SU-DHL-6 (cell line): ENCODE measurements around the gene TOMT.

ENCODE experiments used
- EZH2phosphoT487 ChIP-seq: fragments of 200-600 bp; sonication (generic), shearing (Covaris generic); conservative IDR thresholded peaks from 2 replicates; pipeline ENCODE4 v1.6.1; 2018; ENCODE audit warnings: mild to moderate bottlenecking, antibody characterized with exemption, low read length, moderate library complexity, mixed read lengths
- TF ChIP-seq, protein P1 (sequence below): fragments of 200-600 bp; sonication (generic); IDR thresholded peaks from one replicate; pipeline ENCODE4 v1.5.1; 2017; ENCODE audit warnings: antibody characterized with exemption, mild to moderate bottlenecking, low read length, moderate library complexity; ENCODE audit not compliant: insufficient read depth, poor library complexity, severe bottlenecking

DNA sequence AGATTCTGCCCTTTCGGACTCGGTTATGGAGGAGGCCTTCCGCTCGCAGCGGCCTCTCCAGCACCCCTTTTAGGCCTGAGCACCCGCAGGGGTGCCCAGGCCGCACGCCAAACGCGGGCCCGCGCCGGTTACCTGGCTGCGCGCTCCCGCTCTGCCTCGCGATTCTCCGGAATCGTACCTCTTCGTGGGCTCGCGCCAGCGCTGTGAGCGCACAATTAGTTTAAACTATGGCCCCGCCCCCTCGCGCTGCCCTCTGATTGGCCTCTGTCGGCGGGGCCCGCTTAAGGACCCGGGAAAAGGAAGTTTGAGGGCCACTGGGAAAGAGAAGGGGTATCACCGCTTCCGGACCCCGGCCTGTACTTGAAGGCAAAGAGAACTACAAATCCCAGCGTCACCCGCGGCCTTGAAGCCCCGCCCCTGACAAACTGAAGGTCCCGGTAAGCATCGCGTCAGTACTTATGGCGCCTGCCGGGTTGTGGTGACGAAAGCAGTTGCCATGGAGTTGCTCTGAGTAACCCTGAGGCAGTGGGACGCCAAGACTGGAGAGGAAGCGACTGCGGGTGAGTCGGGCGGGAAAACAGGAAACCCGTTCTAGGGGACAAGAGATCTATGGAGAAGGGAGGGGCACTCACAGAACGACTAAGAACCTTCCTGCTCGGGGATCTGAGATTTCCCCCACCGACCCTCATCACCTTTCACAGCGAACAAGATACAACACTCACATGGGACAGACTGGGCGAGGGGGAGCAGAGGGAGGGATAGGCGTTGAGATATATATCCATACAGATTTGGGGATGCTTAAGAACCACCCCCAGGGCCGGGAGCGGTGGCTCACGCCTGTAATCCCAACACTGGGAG, 25.2 kb upstream of the TOMT start, which contains the start of the genes LRRC51 and NUMA1:
- TF ChIP-seq, protein P1, sequence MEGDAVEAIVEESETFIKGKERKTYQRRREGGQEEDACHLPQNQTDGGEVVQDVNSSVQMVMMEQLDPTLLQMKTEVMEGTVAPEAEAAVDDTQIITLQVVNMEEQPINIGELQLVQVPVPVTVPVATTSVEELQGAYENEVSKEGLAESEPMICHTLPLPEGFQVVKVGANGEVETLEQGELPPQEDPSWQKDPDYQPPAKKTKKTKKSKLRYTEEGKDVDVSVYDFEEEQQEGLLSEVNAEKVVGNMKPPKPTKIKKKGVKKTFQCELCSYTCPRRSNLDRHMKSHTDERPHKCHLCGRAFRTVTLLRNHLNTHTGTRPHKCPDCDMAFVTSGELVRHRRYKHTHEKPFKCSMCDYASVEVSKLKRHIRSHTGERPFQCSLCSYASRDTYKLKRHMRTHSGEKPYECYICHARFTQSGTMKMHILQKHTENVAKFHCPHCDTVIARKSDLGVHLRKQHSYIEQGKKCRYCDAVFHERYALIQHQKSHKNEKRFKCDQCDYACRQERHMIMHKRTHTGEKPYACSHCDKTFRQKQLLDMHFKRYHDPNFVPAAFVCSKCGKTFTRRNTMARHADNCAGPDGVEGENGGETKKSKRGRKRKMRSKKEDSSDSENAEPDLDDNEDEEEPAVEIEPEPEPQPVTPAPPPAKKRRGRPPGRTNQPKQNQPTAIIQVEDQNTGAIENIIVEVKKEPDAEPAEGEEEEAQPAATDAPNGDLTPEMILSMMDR, result no peak
- TF ChIP-seq EZH2phosphoT487, result no peak
